B cell (primary cell): ENCODE measurements around the gene NRG4. TPM values are rescaled to one million over a fixed set of nuclear protein-coding genes. Genes with fewer than 3 reads are reported as not detected.

Source experiments
- ATAC-seq: fragments of 200-7000 bp; cut with Tn5 transposase; one replicate; pipeline ENCODE4 v1.10.0; 2021; ENCODE audit warnings: low read depth, mild to moderate bottlenecking, moderate number of reproducible peaks, moderate library complexity
- CTCF ChIA-PET: fragments of 350-600 bp; sonication (Branson Sonifier 250); formaldehyde crosslinking; loops from one replicate; lab custom pipeline; 2021; ENCODE audit warnings: antibody characterized with exemption, inconsistent platforms; lab: Charles Lee
- POLR2A ChIA-PET: fragments of 350-600 bp; sonication (Branson Sonifier 250); formaldehyde crosslinking; loops from one replicate; lab custom pipeline; 2021; ENCODE audit warnings: antibody characterized with exemption; lab: Charles Lee
- DNase-seq: peaks from one replicate; pipeline ENCODE4 v3.0.0; 2013
- H2AFZ ChIP-seq: 2 replicates; pipeline ENCODE4 v1.6.1; 2012; ENCODE audit warnings: mild to moderate bottlenecking, low read depth, low read length; ENCODE audit not compliant: insufficient read depth, poor library complexity, severe bottlenecking
- H3K27ac ChIP-seq, 2 donors: 1 replicate in 1 of 2; 2 replicates in 1 of 2; pipeline ENCODE4 v1.5.1; 2012 to 2013; ENCODE audit warnings: low read length in 2 of 2, mild to moderate bottlenecking in 2 of 2, moderate library complexity in 1 of 2
- H3K27me3 ChIP-seq, 4 experiments: fragments of 200-600 bp in 1 of 4; sonication (generic) in 1 of 4; replicated peaks in 1 of 4; 1 replicate in 2 of 4; 2 replicates in 2 of 4; pipeline versions ENCODE4 v1.6.1 to v1.7.0; 2013 to 2016; ENCODE audit warnings: low read length in 3 of 4, mild to moderate bottlenecking in 2 of 4, mixed read lengths in 1 of 4, moderate library complexity in 1 of 4; ENCODE audit not compliant: insufficient read depth in 4 of 4, control insufficient read depth in 3 of 4; ENCODE audit errors: control extremely low read depth in 1 of 4
- H3K36me3 ChIP-seq, 2 experiments: replicated peaks in 1 of 2; 1 replicate in 1 of 2; 2 replicates in 1 of 2; pipeline versions ENCODE4 v1.6.1 to v1.7.1; 2013; ENCODE audit warnings: low read length in 1 of 2; ENCODE audit not compliant: insufficient read depth in 2 of 2, control insufficient read depth in 1 of 2; ENCODE audit errors: control extremely low read depth in 1 of 2, extremely low read depth in 1 of 2
- H3K4me1 ChIP-seq, 2 donors: fragments of 200-600 bp in 1 of 2; sonication (generic) in 1 of 2; 1 replicate in 1 of 2; 2 replicates in 1 of 2; pipeline versions ENCODE4 v1.5.1 to v1.6.1; 2013 to 2017; ENCODE audit warnings: low read length in 2 of 2; ENCODE audit not compliant: control insufficient read depth in 2 of 2, insufficient read depth in 2 of 2
- H3K4me2 ChIP-seq: replicated peaks from 2 replicates; pipeline ENCODE3; 2012; ENCODE audit warnings: mild to moderate bottlenecking, low read depth, low read length; ENCODE audit not compliant: poor library complexity, severe bottlenecking
- H3K4me3 ChIP-seq, 5 experiments: fragments of 200-600 bp in 1 of 5; sonication (generic) in 1 of 5; 1 replicate in 3 of 5; 2 replicates in 2 of 5; pipeline versions ENCODE4 v1.5.1 to v1.7.0; 2011 to 2016; ENCODE audit warnings: low read length in 4 of 5, mild to moderate bottlenecking in 4 of 5, low read depth in 2 of 5, control low read depth in 1 of 5, moderate library complexity in 1 of 5; ENCODE audit not compliant: insufficient read depth in 1 of 5; ENCODE audit errors: control extremely low read depth in 1 of 5, extremely low read depth in 1 of 5
- H3K79me2 ChIP-seq: fragments of 200-600 bp; sonication (generic); one replicate; pipeline ENCODE4 v1.6.0; 2016; ENCODE audit warnings: low read length; ENCODE audit not compliant: control insufficient read depth, insufficient read depth
- H3K9ac ChIP-seq: fragments of 200-600 bp; sonication (generic); 2 replicates; pipeline ENCODE4 v1.6.1; 2017; ENCODE audit warnings: mild to moderate bottlenecking, low read length, moderate library complexity
- H3K9me3 ChIP-seq, 3 donors: one replicate each; pipeline versions ENCODE4 v1.6.1 to v1.7.1; 2013; ENCODE audit warnings: low read length in 2 of 3; ENCODE audit not compliant: control insufficient read depth in 2 of 3, insufficient read depth in 1 of 3; ENCODE audit errors: control extremely low read depth in 1 of 3
- H4K20me1 ChIP-seq: 2 replicates; pipeline ENCODE4 v1.6.0; 2012; ENCODE audit warnings: mild to moderate bottlenecking, low read length; ENCODE audit not compliant: insufficient read depth, control insufficient read depth, poor library complexity, severe bottlenecking
- H3K27ac Mint-ChIP-seq: one replicate; pipeline ENCODE4 v1.8.0; 2021; ENCODE audit warnings: mixed read lengths
- H3K27me3 Mint-ChIP-seq: one replicate; pipeline ENCODE4 v1.8.0; 2021; ENCODE audit warnings: mixed read lengths
- H3K4me1 Mint-ChIP-seq: one replicate; pipeline ENCODE4 v1.8.0; 2021; ENCODE audit warnings: mixed read lengths
- H3K4me3 Mint-ChIP-seq: one replicate; pipeline ENCODE4 v1.8.0; 2021; ENCODE audit warnings: mixed read lengths
- H3K9me3 Mint-ChIP-seq: one replicate; pipeline ENCODE4 v1.8.0; 2022; ENCODE audit warnings: mixed read lengths; ENCODE audit not compliant: insufficient read depth
- CTCF ChIP-seq: fragments of 200-600 bp; IDR thresholded peaks from one replicate; pipeline ENCODE4 v1.8.0; 2022; ENCODE audit warnings: antibody characterized with exemption, mild to moderate bottlenecking
- EZH2 ChIP-seq: IDR thresholded peaks from 2 replicates; pipeline ENCODE4 v1.6.1; 2012; ENCODE audit warnings: borderline replicate concordance, low read depth, mild to moderate bottlenecking, moderate library complexity, low read length; ENCODE audit not compliant: insufficient read depth, poor library complexity, severe bottlenecking
- WGBS: methylation state at CpG from one replicate; pipeline ENCODE4 v1.1.5; 2013; ENCODE audit warnings: missing lambda C conversion rate; ENCODE audit not compliant: insufficient coverage; 5-methylcytosine and 5-hydroxymethylcytosine counted together
- intact Hi-C: fragments of 100-400 bp; cut with micrococcal nuclease; formaldehyde crosslinking; loops from one replicate; pipeline ENCODE4 v1.10.0; 2022
- polyA plus RNA-seq: library from polyadenylated mRNA; depleted of rRNA; stranded (reverse); fragments of >200 nt; gene quantifications from 2 replicates; pipeline ENCODE4 v1.2.3, GENCODE V29; 2012
- total RNA-seq, 2 donors: library from RNA; stranded (reverse); fragments of 120-200 nt in 1 of 2; gene quantifications; 1 replicate in 1 of 2; 2 replicates in 1 of 2; pipeline versions ENCODE4 v1.2.3 to v1.2.4, GENCODE V29; 2013 to 2022

The NRG4 gene
- total and polyA plus RNA-seq, 2 donors (not counting 1 experiment from before 2014, with no cell fraction given) = 0.37 TPM; not detected in 1

- DNase-seq (no peak), ATAC-seq (no peak)
- H3K27ac Mint-ChIP-seq = no peak overlapping the region
- Histone ChIP-seq H3K36me3 (no peaks in the 10 kb centered on the region), H2AFZ (no peak overlapping the region), H4K20me1 (no peaks in the 10 kb centered on the region), H3K27ac (no peak overlapping the region), H3K27me3 (peaks cover 0 to 6% (median 0%) of the 10 kb centered on the region in 4 experiments), H3K9me3 (no peaks in the 10 kb centered on the region), H3K4me1 (no peaks in the 10 kb centered on the region), H3K4me2 (no peak overlapping the region), H3K79me2 (no peaks in the 10 kb centered on the region), H3K4me3 (no peak overlapping the region), H3K9ac (no peak overlapping the region)
- ChIA-PET POLR2A (no interaction called here), CTCF (no interaction called here)
- peaks cover 10% of the 10 kb centered on the region for H3K27me3 Mint-ChIP-seq
- no peak for TF ChIP-seq CTCF
- TF ChIP-seq EZH2 = no peak
- WGBS = no CpG with 5 or more reads among the region's 5 CpGs
- H3K4me1 Mint-ChIP-seq = no peaks in the 10 kb centered on the region
- no peaks in the 10 kb centered on the region for H3K9me3 Mint-ChIP-seq
- intact Hi-C loops = no loop called here
- H3K4me3 Mint-ChIP-seq = no peak overlapping the region
Measured at GRCh38 chr15:75943246-75943645, 69.0 kb downstream of the NRG4 start.

- H3K4me1 ChIP-seq = no peaks in the 10 kb centered on the region
- intact Hi-C loops = no loop called here
- POLR2A ChIA-PET = no interaction called here
Measured at GRCh38 chr15:75942464-75942863, 69.8 kb downstream of the NRG4 start.

More at GRCh38 chr15:75942464-75942863, 69.8 kb downstream of the NRG4 start:
- H3K9me3 Mint-ChIP-seq = no peaks in the 10 kb centered on the region
- H3K27me3 Mint-ChIP-seq = peaks cover 10% of the 10 kb centered on the region
- H4K20me1 ChIP-seq = no peaks in the 10 kb centered on the region
- H3K4me3 ChIP-seq = no peak overlapping the region
- TF ChIP-seq CTCF = no peak
- TF ChIP-seq EZH2 = no peak
- no peak for ATAC-seq
- H3K36me3 ChIP-seq = no peaks in the 10 kb centered on the region
- no peak overlapping the region for H3K27ac Mint-ChIP-seq
- no peaks in the 10 kb centered on the region for H3K4me1 Mint-ChIP-seq
- peaks cover 0 to 6% (median 0%) of the 10 kb centered on the region in 4 experiments for H3K27me3 ChIP-seq
- no peak overlapping the region for H2AFZ ChIP-seq
- H3K9ac ChIP-seq = no peak overlapping the region
- no peaks in the 10 kb centered on the region for H3K9me3 ChIP-seq
- WGBS = 100% methylated on average over 3 of the region's 3 CpGs
- H3K79me2 ChIP-seq = no peaks in the 10 kb centered on the region
- no peak for DNase-seq
- CTCF ChIA-PET = no interaction called here
- no peak overlapping the region for H3K27ac ChIP-seq
- no peak overlapping the region for H3K4me2 ChIP-seq
- no peak overlapping the region for H3K4me3 Mint-ChIP-seq
